Glomerular endothelial cell (primary cell): ENCODE results near the gene CCBE1. TPM values are rescaled to one million over a fixed set of nuclear protein-coding genes. Genes with fewer than 3 reads are reported as not detected.

Source experiments
- DNase-seq: peaks from one replicate; pipeline ENCODE4 v3.0.0-alpha.2; 2011; ENCODE audit warnings: low read depth, low spot score; ENCODE audit errors: extremely low read depth
- total RNA-seq: library from RNA; depleted of rRNA; stranded (reverse); fragments of >200 nt; gene quantifications from 2 replicates; pipeline ENCODE4 v1.2.3, GENCODE V29; 2015

The CCBE1 gene
- total RNA-seq, 1 donor from 2014 or later: 9.5 TPM

- no peak for DNase-seq
These were observed 187.5 kb downstream of the CCBE1 start for GRCh38 chr18:59509481-59510442.

- DNase-seq: no peak
These were observed 191.9 kb downstream of the CCBE1 start for GRCh38 chr18:59505356-59505755.

- DNase-seq: no peak
These were observed 194.7 kb downstream of the CCBE1 start for GRCh38 chr18:59502274-59503175.

GRCh38 chr18:59501920-59502273 is 195.3 kb downstream of the CCBE1 start:
- no peak for DNase-seq

- no peak for DNase-seq
These were observed 196.5 kb downstream of the CCBE1 start for GRCh38 chr18:59500765-59501164.

- DNase-seq: no peak
These were observed 198.6 kb downstream of the CCBE1 start for GRCh38 chr18:59498506-59499086.

- no peak for DNase-seq
These were observed 204.3 kb downstream of the CCBE1 start for GRCh38 chr18:59492756-59493421.

- no peak for DNase-seq
These were observed 208.3 kb downstream of the CCBE1 start for GRCh38 chr18:59488899-59489298.

GRCh38 chr18:59485382-59485781 is 211.8 kb downstream of the CCBE1 start:
- no peak for DNase-seq

GRCh38 chr18:59484561-59485328 is 212.5 kb downstream of the CCBE1 start:
- no peak for DNase-seq

GRCh38 chr18:59484131-59484530 is 213.1 kb downstream of the CCBE1 start:
- no peak for DNase-seq

- DNase-seq: no peak
These were observed 215.8 kb downstream of the CCBE1 start for GRCh38 chr18:59481436-59481835.

- no peak for DNase-seq
These were observed 217.4 kb downstream of the CCBE1 start for GRCh38 chr18:59479776-59480175.

- DNase-seq: no peak
These were observed 218.6 kb downstream of the CCBE1 start for GRCh38 chr18:59478591-59478990.

- DNase-seq: no peak
These were observed 219.4 kb downstream of the CCBE1 start for GRCh38 chr18:59477849-59478248.

- DNase-seq: no peak
These were observed 226.6 kb downstream of the CCBE1 start for GRCh38 chr18:59470561-59471121.

GRCh38 chr18:59469463-59470180 is 227.6 kb downstream of the CCBE1 start:
- DNase-seq: no peak

GRCh38 chr18:59468821-59469220 is 228.4 kb downstream of the CCBE1 start:
- no peak for DNase-seq

- no peak for DNase-seq
These were observed 229.7 kb downstream of the CCBE1 start for GRCh38 chr18:59467497-59467896.
